Right lung (tissue), 5 donors: ENCODE data around the gene CNTN5. TPM values are rescaled to one million over a fixed set of nuclear protein-coding genes. Genes with fewer than 3 reads are reported as not detected.
"Not testable (repeated sequence)": the region's sequence is repeated elsewhere in the genome, so short reads cannot be mapped to it uniquely, and the experiment has no call there.

Experiments
- DNase-seq, 2 donors: peaks; one replicate each; pipeline ENCODE4 v3.0.0-alpha.2; 2013
- polyA plus RNA-seq, 5 donors: library from polyadenylated mRNA; unstranded; fragments of 120-200 nt; gene quantifications; one replicate each; pipeline versions ENCODE4 v1.2.1 to v1.2.3, GENCODE V29; 2013; ENCODE audit warnings: inconsistent platforms in 1 of 5, low replicate concordance in 1 of 5; ENCODE audit not compliant: insufficient read length in 5 of 5, insufficient read depth in 1 of 5

Gene CNTN5
- polyA plus RNA-seq, 5 donors = 0.12 to 0.50 (median 0.19) TPM

GRCh38 chr11:99759787-99760186, 739.0 kb downstream of the CNTN5 start:
- DNase-seq = no peak

- DNase-seq = no peak
Measured at GRCh38 chr11:99766811-99767210, 746.1 kb downstream of the CNTN5 start.

- no peak for DNase-seq
Measured at GRCh38 chr11:99773646-99774045, 752.9 kb downstream of the CNTN5 start.

- no peak for DNase-seq
Measured at GRCh38 chr11:99781074-99781473, 760.3 kb downstream of the CNTN5 start.

- no peak for DNase-seq
Measured at GRCh38 chr11:99791354-99791753, 770.6 kb downstream of the CNTN5 start.

- DNase-seq = no peak
Measured at GRCh38 chr11:99795999-99796398, 775.2 kb downstream of the CNTN5 start.

GRCh38 chr11:99803501-99803900, 782.8 kb downstream of the CNTN5 start:
- no peak for DNase-seq

- DNase-seq = no peak
Measured at GRCh38 chr11:99812516-99812915, 791.8 kb downstream of the CNTN5 start.

- DNase-seq = no peak
Measured at GRCh38 chr11:99814021-99814420, 793.3 kb downstream of the CNTN5 start.

- no peak for DNase-seq
Measured at GRCh38 chr11:99814738-99815137, 794.0 kb downstream of the CNTN5 start.

GRCh38 chr11:99818991-99819390, 798.2 kb downstream of the CNTN5 start:
- no peak for DNase-seq

GRCh38 chr11:99822846-99823565, 802.3 kb downstream of the CNTN5 start:
- DNase-seq = no peak

- not testable (repeated sequence) for DNase-seq
Measured at GRCh38 chr11:99836739-99837138, 816.0 kb downstream of the CNTN5 start.

GRCh38 chr11:99841885-99842284, 821.1 kb downstream of the CNTN5 start:
- DNase-seq = no peak

GRCh38 chr11:99865951-99866350, 845.2 kb downstream of the CNTN5 start:
- no peak for DNase-seq

GRCh38 chr11:99881610-99882009, 860.9 kb downstream of the CNTN5 start:
- no peak for DNase-seq

GRCh38 chr11:99884750-99885149, 864.0 kb downstream of the CNTN5 start:
- DNase-seq = no peak

- DNase-seq = no peak
Measured at GRCh38 chr11:99887481-99887880, 866.7 kb downstream of the CNTN5 start.

GRCh38 chr11:99893811-99894210, 873.1 kb downstream of the CNTN5 start:
- DNase-seq = no peak

- DNase-seq = no peak
Measured at GRCh38 chr11:99901175-99901574, 880.4 kb downstream of the CNTN5 start.

GRCh38 chr11:99911116-99911515, 890.4 kb downstream of the CNTN5 start:
- no peak for DNase-seq

- no peak for DNase-seq
Measured at GRCh38 chr11:99916078-99916477, 895.3 kb downstream of the CNTN5 start.

- no peak for DNase-seq
Measured at GRCh38 chr11:99918761-99919160, 898.0 kb downstream of the CNTN5 start.

GRCh38 chr11:99920956-99921355, 900.2 kb downstream of the CNTN5 start:
- no peak for DNase-seq
